Lung (tissue), 12 donors: ENCODE data around the gene PLEKHD1. TPM values are rescaled to one million over a fixed set of nuclear protein-coding genes. Genes with fewer than 3 reads are reported as not detected.
A peak's percentile ranks its signal among the peaks of the same experiment; 100 is the strongest.

ENCODE experiments used
- ATAC-seq: fragments of 200-7000 bp; cut with Tn5 transposase; one replicate; pipeline ENCODE4 v1.9.1; 2020; ENCODE audit warnings: moderate number of reproducible peaks; ENCODE audit not compliant: insufficient read depth, low FRiP score
- DNase-seq, 3 donors: peaks; one replicate each; pipeline ENCODE4 v3.0.0-alpha.2; 2013 to 2017
- H3K27ac ChIP-seq, 2 donors: one replicate each; pipeline ENCODE4 v1.5.1; 2013; ENCODE audit warnings: mild to moderate bottlenecking in 2 of 2, moderate library complexity in 2 of 2, control low read depth in 1 of 2, inconsistent platforms in 1 of 2, low read depth in 1 of 2, low read length in 1 of 2
- H3K27me3 ChIP-seq, 3 donors: one replicate each; pipeline ENCODE4 v1.5.1; 2013; ENCODE audit warnings: low read length in 2 of 3; ENCODE audit not compliant: control insufficient read depth in 3 of 3, insufficient read depth in 3 of 3
- H3K36me3 ChIP-seq, 4 donors: one replicate each; pipeline ENCODE4 v1.5.1; 2013; ENCODE audit warnings: low read length in 4 of 4, mild to moderate bottlenecking in 1 of 4, moderate library complexity in 1 of 4; ENCODE audit not compliant: control insufficient read depth in 4 of 4, insufficient read depth in 4 of 4
- H3K4me1 ChIP-seq, 5 donors: one replicate each; pipeline ENCODE4 v1.5.1; 2013; ENCODE audit warnings: low read length in 5 of 5, mild to moderate bottlenecking in 2 of 5, moderate library complexity in 1 of 5; ENCODE audit not compliant: control insufficient read depth in 5 of 5, insufficient read depth in 5 of 5
- H3K4me3 ChIP-seq: one replicate; pipeline ENCODE4 v1.5.1; 2013; ENCODE audit warnings: mild to moderate bottlenecking, control low read depth, moderate library complexity
- H3K9ac ChIP-seq, 2 donors: one replicate each; pipeline ENCODE4 v1.5.1; 2013; ENCODE audit warnings: low read length in 2 of 2, control low read depth in 1 of 2; ENCODE audit not compliant: insufficient read depth in 1 of 2
- H3K9me3 ChIP-seq, 4 donors: one replicate each; pipeline ENCODE4 v1.5.1; 2013; ENCODE audit warnings: low read length in 3 of 4, mild to moderate bottlenecking in 1 of 4, moderate library complexity in 1 of 4; ENCODE audit not compliant: control insufficient read depth in 4 of 4, insufficient read depth in 3 of 4
- WGBS, 2 donors: extraction: QIAGEN DNeasy Blood & Tissue Kit; methylation state at CpG; one replicate each; pipeline ENCODE4 v1.1.7; 2013; 5-methylcytosine and 5-hydroxymethylcytosine counted together
- polyA plus RNA-seq, 2 donors: library from polyadenylated mRNA; stranded (reverse); fragments of 200-250 nt; gene quantifications; one replicate each; pipeline ENCODE4 v1.2.1, GENCODE V29; 2013
- total RNA-seq, 2 donors: library from RNA; depleted of rRNA in 1 of 2; stranded (reverse); fragments of >200 nt in 1 of 2; gene quantifications; one replicate each; pipeline ENCODE4 v1.2.1, GENCODE V29; 2014 to 2021
- TF ChIP-seq, protein P1 (sequence below): IDR thresholded peaks from 2 replicates; pipeline ENCODE4 v1.5.1; 2012; ENCODE audit warnings: mild to moderate bottlenecking; ENCODE audit errors: control extremely low read depth, extremely low read depth
- donor health status: control.
- donor health status: control.
- donor health status: Bipolar disorder and iron deficiency.
- donor health status: healthy.
- donor health status: DM: yes; HTN: yes; CAD: no.

PLEKHD1 gene
- total and polyA plus RNA-seq, 4 donors, result 0.11 to 0.83 (median 0.33) TPM; not detected in 1

DNA sequence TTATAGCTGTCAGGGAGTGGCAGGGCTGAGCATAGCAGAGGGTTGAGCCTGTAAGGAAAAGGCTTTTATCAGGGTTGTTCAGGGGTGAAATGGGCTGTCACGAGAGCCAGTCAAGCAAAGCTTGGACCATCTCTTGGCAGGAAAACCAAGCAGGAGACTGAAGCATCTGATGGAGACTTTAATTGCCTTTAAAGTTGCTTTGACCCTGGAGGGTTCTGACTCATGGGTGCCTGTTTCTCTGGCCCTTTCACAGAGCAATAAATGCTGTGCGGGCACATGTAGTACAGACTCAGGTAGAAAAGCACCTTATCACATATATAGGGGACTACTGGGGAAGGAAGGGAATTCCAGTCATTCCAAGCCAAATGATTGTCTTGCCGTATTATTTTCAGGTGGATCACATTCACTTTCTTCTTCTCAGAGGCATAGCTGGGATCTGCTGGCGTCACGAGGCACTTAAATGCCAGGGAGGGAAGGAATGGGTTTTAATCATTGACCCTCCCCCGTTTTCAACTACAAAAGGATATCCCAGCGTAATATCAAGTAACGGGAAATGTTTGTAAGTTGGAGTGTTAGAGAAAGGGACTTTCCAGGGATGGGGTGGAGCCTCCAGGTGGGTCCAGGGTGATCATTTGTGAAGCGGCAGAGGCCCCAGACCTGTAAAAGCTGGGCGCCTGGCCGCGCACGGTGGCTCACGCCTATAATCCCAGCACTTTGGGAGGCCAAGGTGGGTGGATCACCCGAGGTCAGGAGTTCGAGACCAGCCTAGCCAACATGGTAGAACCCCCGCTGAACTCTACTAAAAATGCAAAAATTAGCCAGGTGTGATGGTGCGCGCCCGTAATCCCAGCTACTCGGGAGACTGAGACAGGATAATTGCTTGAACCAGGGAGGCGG lies 34.9 kb downstream of the PLEKHD1 start:
- H3K9me3 ChIP-seq, result peaks cover 0 to 2% (median 0%) of the 10 kb centered on the region in 4 donors
- no peak overlapping the region for H3K27ac ChIP-seq
- peaks cover 0 to 1% (median 0%) of the 10 kb centered on the region in 5 donors for H3K4me1 ChIP-seq
- H3K27me3 ChIP-seq, result no peaks in the 10 kb centered on the region
- no peak overlapping the region for H3K4me3 ChIP-seq
- ATAC-seq, result peak; percentile 51
- no peaks in the 10 kb centered on the region for H3K36me3 ChIP-seq
- WGBS, 2 donors, result 76 to 83% methylated on average over 22 of the region's 22 CpGs
- TF ChIP-seq, protein P1, sequence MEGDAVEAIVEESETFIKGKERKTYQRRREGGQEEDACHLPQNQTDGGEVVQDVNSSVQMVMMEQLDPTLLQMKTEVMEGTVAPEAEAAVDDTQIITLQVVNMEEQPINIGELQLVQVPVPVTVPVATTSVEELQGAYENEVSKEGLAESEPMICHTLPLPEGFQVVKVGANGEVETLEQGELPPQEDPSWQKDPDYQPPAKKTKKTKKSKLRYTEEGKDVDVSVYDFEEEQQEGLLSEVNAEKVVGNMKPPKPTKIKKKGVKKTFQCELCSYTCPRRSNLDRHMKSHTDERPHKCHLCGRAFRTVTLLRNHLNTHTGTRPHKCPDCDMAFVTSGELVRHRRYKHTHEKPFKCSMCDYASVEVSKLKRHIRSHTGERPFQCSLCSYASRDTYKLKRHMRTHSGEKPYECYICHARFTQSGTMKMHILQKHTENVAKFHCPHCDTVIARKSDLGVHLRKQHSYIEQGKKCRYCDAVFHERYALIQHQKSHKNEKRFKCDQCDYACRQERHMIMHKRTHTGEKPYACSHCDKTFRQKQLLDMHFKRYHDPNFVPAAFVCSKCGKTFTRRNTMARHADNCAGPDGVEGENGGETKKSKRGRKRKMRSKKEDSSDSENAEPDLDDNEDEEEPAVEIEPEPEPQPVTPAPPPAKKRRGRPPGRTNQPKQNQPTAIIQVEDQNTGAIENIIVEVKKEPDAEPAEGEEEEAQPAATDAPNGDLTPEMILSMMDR, result no peak
- no peak overlapping the region for H3K9ac ChIP-seq
- no peak for DNase-seq

DNA sequence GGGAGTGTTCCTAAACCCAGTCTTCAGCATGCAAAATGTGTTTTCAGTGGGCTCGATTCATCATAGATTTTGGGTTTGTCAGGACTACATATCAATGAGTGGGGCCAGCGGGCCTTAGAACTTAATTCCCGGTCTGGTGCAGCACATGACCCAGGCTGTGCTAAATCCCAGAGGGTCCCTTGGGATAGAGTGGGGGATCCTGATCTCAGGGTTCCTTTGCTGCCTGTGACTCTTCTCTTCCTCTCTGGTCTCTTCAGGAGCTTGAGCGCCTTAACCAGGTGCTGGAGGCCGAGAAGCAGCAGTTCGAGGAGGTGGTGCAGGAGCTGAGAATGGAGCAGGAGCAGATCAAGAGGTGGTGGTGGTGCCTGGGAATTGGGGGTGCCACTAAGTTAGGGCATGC lies 37.5 kb downstream of the PLEKHD1 start:
- DNase-seq (no peak), ATAC-seq (no peak)
- Histone ChIP-seq H3K4me1 (peaks cover 0 to 1% (median 0%) of the 10 kb centered on the region in 5 donors), H3K9me3 (no peaks in the 10 kb centered on the region), H3K9ac (no peak overlapping the region), H3K36me3 (no peaks in the 10 kb centered on the region), H3K4me3 (no peak overlapping the region), H3K27ac (no peak overlapping the region), H3K27me3 (peaks cover 0 to 2% (median 0%) of the 10 kb centered on the region in 3 donors)
- 95 to 97% methylated on average over 6 of the region's 6 CpGs for WGBS, 2 donors
- TF ChIP-seq, protein P1, result no peak

DNA sequence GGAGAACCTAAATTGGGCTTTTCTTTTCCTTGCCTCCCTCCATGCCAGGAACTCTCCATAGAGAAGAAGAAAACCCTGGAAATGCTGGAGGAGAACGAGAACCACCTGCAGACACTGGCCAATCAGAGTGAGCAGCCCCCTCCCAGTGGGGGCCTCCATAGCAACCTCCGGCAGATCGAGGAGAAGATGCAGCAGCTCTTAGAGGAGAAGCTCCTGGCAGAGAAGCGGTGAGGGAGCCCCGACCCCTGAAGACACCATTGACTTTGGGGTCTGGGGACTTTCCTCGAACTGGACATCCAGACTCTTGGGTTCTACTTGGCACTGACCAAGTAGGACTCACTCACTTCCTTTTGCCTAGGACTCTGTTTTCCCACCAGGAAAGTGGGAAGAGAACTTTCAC lies 41.4 kb downstream of the PLEKHD1 start:
- no peaks in the 10 kb centered on the region for H3K9me3 ChIP-seq
- ATAC-seq (no peak), DNase-seq (no peak)
- no peaks in the 10 kb centered on the region for H3K4me1 ChIP-seq
- no peak overlapping the region for H3K4me3 ChIP-seq
- H3K27me3 ChIP-seq, result peaks cover 0 to 2% (median 0%) of the 10 kb centered on the region in 3 donors
- H3K27ac ChIP-seq, result no peak overlapping the region
- no peaks in the 10 kb centered on the region for H3K36me3 ChIP-seq
- TF ChIP-seq, protein P1, result no peak
- WGBS, 2 donors, result 85 to 89% methylated on average over 6 of the region's 6 CpGs
- H3K9ac ChIP-seq, result no peak overlapping the region
